ENCODE results near the gene CTDSPL.

CTDSPL gene

GRCh38 chr3:37853691-37854413 is 7.8 kb upstream of the CTDSPL start:
- no peak for DNase-seq

GRCh38 chr3:37855363-37855970 is 6.2 kb upstream of the CTDSPL start:
- no peak for DNase-seq

- DNase-seq = no peak
These were observed 5.3 kb upstream of the CTDSPL start for GRCh38 chr3:37856381-37856780.

- no peak for DNase-seq
These were observed 2.9 kb upstream of the CTDSPL start for GRCh38 chr3:37858742-37859141.

GRCh38 chr3:37859354-37859753 is 2.3 kb upstream of the CTDSPL start:
- DNase-seq = no peak

- no peak for DNase-seq
These were observed 1.8 kb upstream of the CTDSPL start for GRCh38 chr3:37859908-37860199.

- no peak for DNase-seq
These were observed 681 bp downstream of the CTDSPL start for GRCh38 chr3:37862219-37862902.

GRCh38 chr3:37862903-37863815 is 1.5 kb downstream of the CTDSPL start:
- DNase-seq = no peak

- DNase-seq = no peak
These were observed 2.5 kb downstream of the CTDSPL start for GRCh38 chr3:37863949-37864822.

GRCh38 chr3:37864904-37865303 is 3.2 kb downstream of the CTDSPL start:
- DNase-seq = no peak

GRCh38 chr3:37867144-37867543 is 5.5 kb downstream of the CTDSPL start:
- DNase-seq = no peak

- DNase-seq = no peak
These were observed 10.2 kb downstream of the CTDSPL start for GRCh38 chr3:37871858-37872257.

- DNase-seq = no peak
These were observed 10.9 kb downstream of the CTDSPL start for GRCh38 chr3:37872413-37873160.

- no peak for DNase-seq
These were observed 14.6 kb downstream of the CTDSPL start for GRCh38 chr3:37876279-37876678.

GRCh38 chr3:37882711-37883110 is 21.0 kb downstream of the CTDSPL start:
- no peak for DNase-seq

GRCh38 chr3:37885814-37886213 is 24.1 kb downstream of the CTDSPL start:
- DNase-seq = no peak

GRCh38 chr3:37886395-37886794 is 24.7 kb downstream of the CTDSPL start:
- no peak for DNase-seq

- no peak for DNase-seq
These were observed 25.4 kb downstream of the CTDSPL start for GRCh38 chr3:37887062-37887461.

GRCh38 chr3:37887824-37888223 is 26.1 kb downstream of the CTDSPL start:
- no peak for DNase-seq

GRCh38 chr3:37888421-37888820 is 26.7 kb downstream of the CTDSPL start:
- no peak for DNase-seq

- DNase-seq = no peak
These were observed 28.8 kb downstream of the CTDSPL start for GRCh38 chr3:37890522-37890921.

GRCh38 chr3:37891227-37891626 is 29.5 kb downstream of the CTDSPL start:
- DNase-seq = no peak
